Muscle layer of duodenum (tissue), 2 donors: ENCODE data around the gene P2RX6.
"Not testable (repeated sequence)": the region's sequence is repeated elsewhere in the genome, so short reads cannot be mapped to it uniquely, and the experiment has no call there.

ENCODE experiments used
- H3K27ac ChIP-seq: one replicate; pipeline ENCODE4 v1.7.0; 2013; ENCODE audit warnings: mild to moderate bottlenecking, low read length
- H3K27me3 ChIP-seq: one replicate; pipeline ENCODE4 v1.7.0; 2013; ENCODE audit warnings: low read depth, mild to moderate bottlenecking, control low read depth, low read length
- H3K36me3 ChIP-seq, 2 donors: one replicate each; pipeline ENCODE4 v1.7.0; 2013; ENCODE audit warnings: low read length in 2 of 2, control low read depth in 1 of 2, mild to moderate bottlenecking in 1 of 2; ENCODE audit not compliant: insufficient read depth in 2 of 2, control insufficient read depth in 1 of 2
- H3K4me1 ChIP-seq, 2 donors: one replicate each; pipeline ENCODE4 v1.7.0; 2013; ENCODE audit warnings: low read length in 2 of 2, mild to moderate bottlenecking in 2 of 2, control low read depth in 1 of 2, moderate library complexity in 1 of 2; ENCODE audit not compliant: insufficient read depth in 2 of 2, control insufficient read depth in 1 of 2
- H3K4me3 ChIP-seq, 2 donors: one replicate each; pipeline ENCODE4 v1.7.0; 2013; ENCODE audit warnings: low read length in 2 of 2, low read depth in 1 of 2, mild to moderate bottlenecking in 1 of 2
- H3K9me3 ChIP-seq, 2 donors: one replicate each; pipeline ENCODE4 v1.7.0; 2013; ENCODE audit warnings: low read length in 2 of 2, control low read depth in 1 of 2, mild to moderate bottlenecking in 1 of 2; ENCODE audit not compliant: control insufficient read depth in 1 of 2
- donor health status: healthy.

The P2RX6 gene

GRCh38 chr22:21047035-21047661 lies 32.2 kb downstream of the P2RX6 start:
- Histone ChIP-seq H3K4me1 (peaks cover 4 to 10% of the 10 kb centered on the region in 2 donors), H3K27me3 (no peaks in the 10 kb centered on the region), H3K4me3 (no peak overlapping the region), H3K27ac (no peak overlapping the region), H3K36me3 (no peaks in the 10 kb centered on the region), H3K9me3 (no peaks in the 10 kb centered on the region)

- Histone ChIP-seq H3K27ac (no peak overlapping the region), H3K36me3 (no peaks in the 10 kb centered on the region), H3K4me3 (no peak overlapping the region), H3K27me3 (no peaks in the 10 kb centered on the region), H3K4me1 (peaks cover 4 to 10% of the 10 kb centered on the region in 2 donors), H3K9me3 (no peaks in the 10 kb centered on the region)
These were observed 32.8 kb downstream of the P2RX6 start for GRCh38 chr22:21047730-21048129.

GRCh38 chr22:21048448-21048847 lies 33.5 kb downstream of the P2RX6 start:
- not testable (repeated sequence) for H3K36me3 ChIP-seq, H3K4me3 ChIP-seq, H3K27me3 ChIP-seq, H3K27ac ChIP-seq, H3K9me3 ChIP-seq
- H3K4me1 ChIP-seq = peaks cover 4 to 10% of the 10 kb centered on the region in 2 donors

- not testable (repeated sequence) for H3K9me3 ChIP-seq, H3K36me3 ChIP-seq, H3K27ac ChIP-seq, H3K27me3 ChIP-seq, H3K4me3 ChIP-seq
- H3K4me1 ChIP-seq = peaks cover 4 to 10% of the 10 kb centered on the region in 2 donors
These were observed 34.0 kb downstream of the P2RX6 start for GRCh38 chr22:21048965-21049364.

GRCh38 chr22:21051145-21051830 lies 36.3 kb downstream of the P2RX6 start:
- Histone ChIP-seq H3K27ac (no peak overlapping the region), H3K27me3 (no peaks in the 10 kb centered on the region), H3K9me3 (no peaks in the 10 kb centered on the region), H3K4me3 (no peak overlapping the region), H3K4me1 (no peaks in the 10 kb centered on the region), H3K36me3 (no peaks in the 10 kb centered on the region)

- Histone ChIP-seq H3K27ac (no peak overlapping the region), H3K4me1 (no peaks in the 10 kb centered on the region), H3K4me3 (no peak overlapping the region), H3K9me3 (no peaks in the 10 kb centered on the region), H3K27me3 (no peaks in the 10 kb centered on the region), H3K36me3 (no peaks in the 10 kb centered on the region)
These were observed 37.0 kb downstream of the P2RX6 start for GRCh38 chr22:21051831-21052400.

- Histone ChIP-seq H3K27ac (no peak overlapping the region), H3K27me3 (no peaks in the 10 kb centered on the region), H3K4me1 (no peaks in the 10 kb centered on the region), H3K9me3 (no peaks in the 10 kb centered on the region), H3K36me3 (no peaks in the 10 kb centered on the region), H3K4me3 (no peak overlapping the region)
These were observed 37.9 kb downstream of the P2RX6 start for GRCh38 chr22:21052715-21053459.

GRCh38 chr22:21054046-21054713 lies 39.2 kb downstream of the P2RX6 start:
- Histone ChIP-seq H3K4me3 (no peak overlapping the region), H3K27me3 (no peaks in the 10 kb centered on the region), H3K4me1 (no peaks in the 10 kb centered on the region), H3K36me3 (no peaks in the 10 kb centered on the region), H3K27ac (no peak overlapping the region), H3K9me3 (no peaks in the 10 kb centered on the region)

- no peak overlapping the region for H3K27ac ChIP-seq
- H3K4me3 ChIP-seq = no peak overlapping the region
- H3K9me3 ChIP-seq = no peaks in the 10 kb centered on the region
- H3K27me3 ChIP-seq = no peaks in the 10 kb centered on the region
- no peaks in the 10 kb centered on the region for H3K36me3 ChIP-seq
- H3K4me1 ChIP-seq = no peaks in the 10 kb centered on the region
These were observed 40.0 kb downstream of the P2RX6 start for GRCh38 chr22:21054714-21055563.

GRCh38 chr22:21055564-21055834 lies 40.5 kb downstream of the P2RX6 start:
- Histone ChIP-seq H3K4me3 (no peak overlapping the region), H3K36me3 (no peaks in the 10 kb centered on the region), H3K27ac (no peak overlapping the region), H3K27me3 (no peaks in the 10 kb centered on the region), H3K4me1 (no peaks in the 10 kb centered on the region), H3K9me3 (no peaks in the 10 kb centered on the region)
